Body of pancreas (tissue), 4 donors: ENCODE data around the gene LIMS1.

Experiments used
- POLR2A ChIP-seq, 3 donors: fragments of 450-650 bp; IDR thresholded peaks; one replicate each; pipeline ENCODE4 v1.6.1; 2016; ENCODE audit warnings: antibody characterized with exemption in 3 of 3, mild to moderate bottlenecking in 2 of 3
- TF ChIP-seq, protein P1 (sequence below), 7 experiments: fragments of 450-650 bp in 4 of 7; fragments of 200-600 bp in 3 of 7; sonication (generic) in 3 of 7; IDR thresholded peaks; one replicate each; pipeline ENCODE4 v1.5.1; 2016 to 2019; ENCODE audit warnings: antibody characterized with exemption in 7 of 7

GRCh38 chr2:108574332-108574731, 40.1 kb downstream of the LIMS1 start:
- TF ChIP-seq, protein P1, sequence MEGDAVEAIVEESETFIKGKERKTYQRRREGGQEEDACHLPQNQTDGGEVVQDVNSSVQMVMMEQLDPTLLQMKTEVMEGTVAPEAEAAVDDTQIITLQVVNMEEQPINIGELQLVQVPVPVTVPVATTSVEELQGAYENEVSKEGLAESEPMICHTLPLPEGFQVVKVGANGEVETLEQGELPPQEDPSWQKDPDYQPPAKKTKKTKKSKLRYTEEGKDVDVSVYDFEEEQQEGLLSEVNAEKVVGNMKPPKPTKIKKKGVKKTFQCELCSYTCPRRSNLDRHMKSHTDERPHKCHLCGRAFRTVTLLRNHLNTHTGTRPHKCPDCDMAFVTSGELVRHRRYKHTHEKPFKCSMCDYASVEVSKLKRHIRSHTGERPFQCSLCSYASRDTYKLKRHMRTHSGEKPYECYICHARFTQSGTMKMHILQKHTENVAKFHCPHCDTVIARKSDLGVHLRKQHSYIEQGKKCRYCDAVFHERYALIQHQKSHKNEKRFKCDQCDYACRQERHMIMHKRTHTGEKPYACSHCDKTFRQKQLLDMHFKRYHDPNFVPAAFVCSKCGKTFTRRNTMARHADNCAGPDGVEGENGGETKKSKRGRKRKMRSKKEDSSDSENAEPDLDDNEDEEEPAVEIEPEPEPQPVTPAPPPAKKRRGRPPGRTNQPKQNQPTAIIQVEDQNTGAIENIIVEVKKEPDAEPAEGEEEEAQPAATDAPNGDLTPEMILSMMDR (IDR thresholded peaks at IDR 0.05) = no peak
- no peak for TF ChIP-seq POLR2A (IDR thresholded peaks at IDR 0.05)
